ENCODE measurements around the gene DCDC2C. TPM values are rescaled to one million over a fixed set of nuclear protein-coding genes. Genes with fewer than 3 reads are reported as not detected.

Gene DCDC2C
- total RNA-seq, 1 experiment from 2014 or later: 0.43 TPM

DNA sequence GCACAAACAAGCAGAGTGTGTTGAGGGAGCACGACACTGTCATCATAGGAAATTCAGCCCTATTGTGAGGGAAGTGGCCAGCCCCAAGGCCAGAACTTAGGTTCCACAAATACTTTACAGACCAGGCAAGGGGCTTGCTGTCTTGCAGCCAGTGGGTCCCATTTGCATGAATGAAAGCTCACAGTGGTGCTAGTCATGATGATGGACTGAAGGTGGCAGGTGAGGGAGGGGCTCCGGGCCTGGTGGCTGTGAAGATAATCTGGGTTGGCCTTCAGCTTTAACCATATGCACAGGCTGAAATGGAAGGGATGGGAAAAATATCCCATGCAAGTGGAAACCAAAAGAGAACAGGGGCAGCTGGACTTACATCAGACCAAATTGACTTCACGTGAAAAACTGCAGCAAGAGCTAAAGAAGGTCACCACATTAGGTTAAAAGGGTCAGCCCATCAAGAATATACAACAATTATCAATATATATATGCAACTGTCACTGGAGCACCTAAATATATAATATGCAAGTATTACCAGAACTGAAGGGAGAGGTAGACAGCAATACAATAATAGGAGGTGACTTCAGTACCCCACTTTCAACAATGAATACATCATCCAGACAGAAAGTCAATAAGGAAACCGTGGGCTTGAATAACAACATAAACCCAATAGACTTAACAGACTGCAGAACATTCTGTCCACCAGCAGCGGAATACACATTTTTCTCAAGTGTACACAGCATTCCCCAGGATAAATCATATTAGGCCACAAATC lies 39.6 kb downstream of the DCDC2C start:
- Histone ChIP-seq H3K4me1 (ENCODE audit: insufficient read depth, low read length, poor library complexity, severe bottlenecking) (peaks cover 18% of the 10 kb centered on the region), H3K27ac (ENCODE audit: low read depth, low read length, poor library complexity, severe bottlenecking) (no peak overlapping the region), H3K9me3 (ENCODE audit: low read depth, low read length, poor library complexity, severe bottlenecking) (no peaks in the 10 kb centered on the region), H3K27me3 (replicated peaks; ENCODE audit: insufficient read depth, low read depth, low read length, poor library complexity) (no peaks in the 10 kb centered on the region), H3K36me3 (ENCODE audit: insufficient read depth, low read length, poor library complexity, severe bottlenecking) (no peaks in the 10 kb centered on the region), H3K4me3 (ENCODE audit: low read depth, low read length, poor library complexity, severe bottlenecking) (no peak overlapping the region)
- CTCF ChIA-PET: no interaction called here
- intact Hi-C loops (cut with micrococcal nuclease; ENCODE audit: unreplicated experiment): no loop called here
- no peak for DNase-seq (ENCODE audit: low spot score)
- BruUV-seq (replicated peaks): no TSS peak
- TF ChIP-seq, protein P1, sequence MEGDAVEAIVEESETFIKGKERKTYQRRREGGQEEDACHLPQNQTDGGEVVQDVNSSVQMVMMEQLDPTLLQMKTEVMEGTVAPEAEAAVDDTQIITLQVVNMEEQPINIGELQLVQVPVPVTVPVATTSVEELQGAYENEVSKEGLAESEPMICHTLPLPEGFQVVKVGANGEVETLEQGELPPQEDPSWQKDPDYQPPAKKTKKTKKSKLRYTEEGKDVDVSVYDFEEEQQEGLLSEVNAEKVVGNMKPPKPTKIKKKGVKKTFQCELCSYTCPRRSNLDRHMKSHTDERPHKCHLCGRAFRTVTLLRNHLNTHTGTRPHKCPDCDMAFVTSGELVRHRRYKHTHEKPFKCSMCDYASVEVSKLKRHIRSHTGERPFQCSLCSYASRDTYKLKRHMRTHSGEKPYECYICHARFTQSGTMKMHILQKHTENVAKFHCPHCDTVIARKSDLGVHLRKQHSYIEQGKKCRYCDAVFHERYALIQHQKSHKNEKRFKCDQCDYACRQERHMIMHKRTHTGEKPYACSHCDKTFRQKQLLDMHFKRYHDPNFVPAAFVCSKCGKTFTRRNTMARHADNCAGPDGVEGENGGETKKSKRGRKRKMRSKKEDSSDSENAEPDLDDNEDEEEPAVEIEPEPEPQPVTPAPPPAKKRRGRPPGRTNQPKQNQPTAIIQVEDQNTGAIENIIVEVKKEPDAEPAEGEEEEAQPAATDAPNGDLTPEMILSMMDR (conservative IDR thresholded peaks at IDR 0.05; ENCODE audit: low read depth, low read length): no peak
- TF ChIP-seq EZH2 (IDR thresholded peaks at IDR 0.05; ENCODE audit: borderline replicate concordance, low read depth, low read length, poor library complexity, severe bottlenecking): no peak
- POLR2A ChIA-PET (ENCODE audit: low non-redundant PET): no interaction called here

DNA sequence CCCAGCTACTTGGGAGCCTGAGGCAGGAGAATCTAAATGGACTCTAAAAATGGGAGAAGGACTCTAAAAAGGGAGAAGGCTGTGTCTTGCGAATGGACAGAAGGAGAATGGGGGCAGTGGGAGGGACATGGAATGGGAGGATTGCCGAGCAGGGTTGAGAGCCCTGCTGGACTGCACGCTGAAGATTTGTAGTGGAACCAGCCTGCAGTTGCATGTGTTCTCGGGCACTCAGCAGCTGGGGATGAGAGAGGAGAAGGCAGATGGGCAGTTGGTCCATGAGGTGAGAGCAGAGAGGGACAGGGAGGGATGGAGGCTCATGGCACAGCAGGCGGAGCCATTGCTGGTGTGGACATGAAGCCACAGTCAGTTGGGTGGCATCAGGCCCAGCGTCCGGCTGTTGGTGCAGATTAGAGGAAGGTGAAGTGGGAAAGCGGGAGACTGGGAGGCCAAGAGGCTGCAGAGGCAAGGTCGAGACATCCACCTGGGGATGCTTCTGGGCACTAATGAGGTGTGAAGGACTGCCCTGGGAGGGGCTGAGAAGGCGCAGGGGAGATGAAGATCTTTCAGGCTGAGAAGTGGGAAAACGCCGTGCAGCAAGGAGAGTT lies 40.7 kb downstream of the DCDC2C start:
- Histone ChIP-seq H3K4me3 (ENCODE audit: low read depth, low read length, poor library complexity, severe bottlenecking) (no peak overlapping the region), H3K9me3 (ENCODE audit: low read depth, low read length, poor library complexity, severe bottlenecking) (no peaks in the 10 kb centered on the region), H3K27me3 (replicated peaks; ENCODE audit: insufficient read depth, low read depth, low read length, poor library complexity) (no peaks in the 10 kb centered on the region), H3K27ac (ENCODE audit: low read depth, low read length, poor library complexity, severe bottlenecking) (no peak overlapping the region), H3K4me1 (ENCODE audit: insufficient read depth, low read length, poor library complexity, severe bottlenecking) (peaks cover 14% of the 10 kb centered on the region), H3K36me3 (ENCODE audit: insufficient read depth, low read length, poor library complexity, severe bottlenecking) (no peaks in the 10 kb centered on the region)
- DNase-seq (ENCODE audit: low spot score): no peak
- intact Hi-C loops (cut with micrococcal nuclease; ENCODE audit: unreplicated experiment): no loop called here
- TF ChIP-seq, protein P1 (conservative IDR thresholded peaks at IDR 0.05; ENCODE audit: low read depth, low read length): no peak
- no peak for TF ChIP-seq EZH2 (IDR thresholded peaks at IDR 0.05; ENCODE audit: borderline replicate concordance, low read depth, low read length, poor library complexity, severe bottlenecking)
- CTCF ChIA-PET: no interaction called here
- POLR2A ChIA-PET (ENCODE audit: low non-redundant PET): no interaction called here
- no TSS peak for BruUV-seq (replicated peaks)

DNA sequence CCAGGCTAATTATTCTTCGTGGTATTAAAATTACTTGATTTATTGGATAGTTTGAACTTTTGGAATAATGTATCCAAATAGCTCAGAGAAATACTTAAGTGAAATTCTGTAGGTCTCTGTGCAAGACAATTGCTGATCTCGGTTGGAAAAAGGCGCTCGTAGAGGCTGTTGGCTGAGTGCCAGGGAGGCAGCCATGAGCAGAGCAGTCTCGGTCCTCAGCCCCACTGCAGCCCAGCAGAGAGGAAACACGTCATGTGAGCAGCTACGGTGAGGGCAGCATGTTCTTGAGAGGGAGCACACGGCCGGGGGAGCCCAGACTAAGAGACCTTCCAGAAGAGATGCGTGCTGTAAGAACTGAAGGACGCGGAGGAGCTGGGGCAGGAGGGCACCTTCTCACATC lies 42.5 kb downstream of the DCDC2C start:
- ChIA-PET POLR2A (ENCODE audit: low non-redundant PET) (no interaction called here), CTCF (no interaction called here)
- Histone ChIP-seq H3K27ac (ENCODE audit: low read depth, low read length, poor library complexity, severe bottlenecking) (no peak overlapping the region), H3K4me3 (ENCODE audit: low read depth, low read length, poor library complexity, severe bottlenecking) (no peak overlapping the region), H3K4me1 (ENCODE audit: insufficient read depth, low read length, poor library complexity, severe bottlenecking) (peaks cover 9% of the 10 kb centered on the region), H3K9me3 (ENCODE audit: low read depth, low read length, poor library complexity, severe bottlenecking) (no peaks in the 10 kb centered on the region), H3K27me3 (replicated peaks; ENCODE audit: insufficient read depth, low read depth, low read length, poor library complexity) (no peaks in the 10 kb centered on the region), H3K36me3 (ENCODE audit: insufficient read depth, low read length, poor library complexity, severe bottlenecking) (no peaks in the 10 kb centered on the region)
- no peak for TF ChIP-seq EZH2 (IDR thresholded peaks at IDR 0.05; ENCODE audit: borderline replicate concordance, low read depth, low read length, poor library complexity, severe bottlenecking)
- TF ChIP-seq, protein P1 (conservative IDR thresholded peaks at IDR 0.05; ENCODE audit: low read depth, low read length): no peak
- DNase-seq (ENCODE audit: low spot score): no peak
- no TSS peak for BruUV-seq (replicated peaks)
- intact Hi-C loops (cut with micrococcal nuclease; ENCODE audit: unreplicated experiment): no loop called here

Measured in A673 (cell line).